Natural killer cell (primary cell): ENCODE results near the gene CD86. TPM values are rescaled to one million over a fixed set of nuclear protein-coding genes. Genes with fewer than 3 reads are reported as not detected.

Source experiments
- ATAC-seq, 3 donors: fragments of 150-1000 bp in 2 of 3; fragments of 200-7000 bp in 1 of 3; cut with Tn5 transposase; 1 replicate in 1 of 3; 2 replicates in 2 of 3; pipeline ENCODE4 v1.10.0; 2021; ENCODE audit warnings: mild to moderate bottlenecking in 2 of 3, moderate library complexity in 2 of 3
- DNase-seq, 2 donors: peaks; one replicate each; pipeline versions ENCODE4 v3.0.0 to v3.0.0-alpha.2; 2013 to 2021; ENCODE audit warnings: mixed read lengths in 1 of 2
- H3K27ac ChIP-seq: one replicate; pipeline ENCODE4 v1.5.1; 2013; ENCODE audit warnings: mild to moderate bottlenecking, low read length
- H3K27me3 ChIP-seq: one replicate; pipeline ENCODE4 v1.6.1; 2013; ENCODE audit warnings: low read length; ENCODE audit not compliant: control insufficient read depth, insufficient read depth
- H3K36me3 ChIP-seq: one replicate; pipeline ENCODE4 v1.6.1; 2013; ENCODE audit warnings: low read length; ENCODE audit not compliant: control insufficient read depth, insufficient read depth
- H3K4me1 ChIP-seq: one replicate; pipeline ENCODE4 v1.6.1; 2013; ENCODE audit warnings: low read length; ENCODE audit not compliant: control insufficient read depth, insufficient read depth
- H3K4me3 ChIP-seq: one replicate; pipeline ENCODE4 v1.5.1; 2013; ENCODE audit warnings: low read length
- H3K9me3 ChIP-seq: one replicate; pipeline ENCODE4 v1.6.1; 2013; ENCODE audit warnings: low read length; ENCODE audit not compliant: control insufficient read depth, insufficient read depth
- H3K27ac Mint-ChIP-seq, 2 donors: one replicate each; pipeline ENCODE4 v1.8.0; 2022; ENCODE audit warnings: mild to moderate bottlenecking in 2 of 2, mixed read lengths in 2 of 2, moderate library complexity in 1 of 2
- H3K27me3 Mint-ChIP-seq, 2 donors: one replicate each; pipeline ENCODE4 v1.8.0; 2022; ENCODE audit warnings: low read depth in 2 of 2, mixed read lengths in 2 of 2
- H3K36me3 Mint-ChIP-seq: one replicate; pipeline ENCODE4 v1.8.0; 2022; ENCODE audit warnings: mixed read lengths
- H3K4me1 Mint-ChIP-seq, 2 donors: one replicate each; pipeline ENCODE4 v1.8.0; 2022; ENCODE audit warnings: mixed read lengths in 2 of 2
- H3K4me3 Mint-ChIP-seq: one replicate; pipeline ENCODE4 v1.8.0; 2022; ENCODE audit warnings: mild to moderate bottlenecking, moderate library complexity, mixed read lengths
- H3K9me3 Mint-ChIP-seq, 2 donors: one replicate each; pipeline ENCODE4 v1.8.0; 2022; ENCODE audit warnings: mixed read lengths in 2 of 2
- WGBS: methylation state at CpG from one replicate; pipeline ENCODE4 v1.1.7; 2013; ENCODE audit warnings: missing lambda C conversion rate; ENCODE audit not compliant: insufficient coverage; 5-methylcytosine and 5-hydroxymethylcytosine counted together
- intact Hi-C: fragments of 100-400 bp; cut with micrococcal nuclease; formaldehyde crosslinking; loops from one replicate; pipeline ENCODE4 v1.14.2; 2022
- total RNA-seq, 4 donors: library from RNA; stranded (reverse); fragments of 120-200 nt in 1 of 4; gene quantifications; one replicate each; pipeline versions ENCODE4 v1.2.3 to v1.2.4, GENCODE V29; 2013 to 2022
- TF ChIP-seq, protein P1 (sequence below): fragments of 200-600 bp; IDR thresholded peaks from one replicate; pipeline ENCODE4 v1.8.0; 2022; ENCODE audit warnings: antibody characterized with exemption

The CD86 gene
- total RNA-seq, 3 donors from 2014 or later (not counting 1 experiment from before 2014, with no cell fraction given): 2.1 to 6.9 (median 4.7) TPM

DNA sequence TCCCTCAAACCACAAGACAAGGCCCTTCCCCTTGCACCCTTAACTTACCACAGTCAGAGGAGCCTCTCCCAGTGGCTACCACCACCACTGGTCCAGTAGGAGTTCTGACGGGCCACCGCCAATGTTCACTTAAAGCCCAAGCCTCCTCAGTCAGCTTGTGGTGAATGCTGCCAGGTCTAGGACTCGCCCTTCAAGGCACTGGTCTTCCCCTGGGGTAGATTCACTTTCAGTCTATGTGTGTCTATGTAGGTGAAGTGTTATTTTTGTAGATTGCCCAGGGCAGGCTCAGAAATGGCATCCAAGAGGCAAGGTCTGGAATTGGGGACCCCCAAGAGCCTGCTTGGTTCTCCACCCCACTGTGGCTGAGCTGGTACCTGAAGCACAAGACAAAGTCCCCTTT lies 112.9 kb downstream of the CD86 start:
- 85% methylated on average over 3 of the region's 3 CpGs for WGBS

GRCh38 chr3:122169911-122170310 lies 114.7 kb downstream of the CD86 start:
- Mint-ChIP-seq H3K27me3 (peaks cover 0 to 3% of the 10 kb centered on the region in 2 donors), H3K4me3 (no peak overlapping the region), H3K36me3 (no peaks in the 10 kb centered on the region), H3K27ac (no peak overlapping the region), H3K4me1 (no peaks in the 10 kb centered on the region), H3K9me3 (peaks cover 0 to 2% of the 10 kb centered on the region in 2 donors)
- 92% methylated on average over 2 of the region's 3 CpGs for WGBS
- intact Hi-C loops: no loop called here
- Histone ChIP-seq H3K9me3 (no peaks in the 10 kb centered on the region), H3K4me3 (no peak overlapping the region), H3K27ac (no peak overlapping the region), H3K4me1 (no peaks in the 10 kb centered on the region), H3K27me3 (no peaks in the 10 kb centered on the region), H3K36me3 (no peaks in the 10 kb centered on the region)
- TF ChIP-seq, protein P1, sequence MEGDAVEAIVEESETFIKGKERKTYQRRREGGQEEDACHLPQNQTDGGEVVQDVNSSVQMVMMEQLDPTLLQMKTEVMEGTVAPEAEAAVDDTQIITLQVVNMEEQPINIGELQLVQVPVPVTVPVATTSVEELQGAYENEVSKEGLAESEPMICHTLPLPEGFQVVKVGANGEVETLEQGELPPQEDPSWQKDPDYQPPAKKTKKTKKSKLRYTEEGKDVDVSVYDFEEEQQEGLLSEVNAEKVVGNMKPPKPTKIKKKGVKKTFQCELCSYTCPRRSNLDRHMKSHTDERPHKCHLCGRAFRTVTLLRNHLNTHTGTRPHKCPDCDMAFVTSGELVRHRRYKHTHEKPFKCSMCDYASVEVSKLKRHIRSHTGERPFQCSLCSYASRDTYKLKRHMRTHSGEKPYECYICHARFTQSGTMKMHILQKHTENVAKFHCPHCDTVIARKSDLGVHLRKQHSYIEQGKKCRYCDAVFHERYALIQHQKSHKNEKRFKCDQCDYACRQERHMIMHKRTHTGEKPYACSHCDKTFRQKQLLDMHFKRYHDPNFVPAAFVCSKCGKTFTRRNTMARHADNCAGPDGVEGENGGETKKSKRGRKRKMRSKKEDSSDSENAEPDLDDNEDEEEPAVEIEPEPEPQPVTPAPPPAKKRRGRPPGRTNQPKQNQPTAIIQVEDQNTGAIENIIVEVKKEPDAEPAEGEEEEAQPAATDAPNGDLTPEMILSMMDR: no peak
- ATAC-seq (no peak), DNase-seq (no peak)

More for the DNA sequence above, 112.9 kb downstream of the CD86 start:
- H3K9me3 ChIP-seq: no peaks in the 10 kb centered on the region
- H3K27ac ChIP-seq: no peak overlapping the region
- Mint-ChIP-seq H3K27me3 (peaks cover 0 to 3% of the 10 kb centered on the region in 2 donors), H3K36me3 (no peaks in the 10 kb centered on the region), H3K9me3 (peaks cover 0 to 2% of the 10 kb centered on the region in 2 donors), H3K27ac (no peak overlapping the region), H3K4me3 (no peak overlapping the region), H3K4me1 (no peaks in the 10 kb centered on the region)
- ATAC-seq (no peak), DNase-seq (no peak)
- intact Hi-C loops: no loop called here
- H3K4me3 ChIP-seq: no peak overlapping the region
- H3K36me3 ChIP-seq: no peaks in the 10 kb centered on the region
- H3K27me3 ChIP-seq: no peaks in the 10 kb centered on the region
- H3K4me1 ChIP-seq: no peaks in the 10 kb centered on the region
- TF ChIP-seq, protein P1: no peak

Other genes starting within 250 kb of the CD86 start
- gene IQCB1, start 220.3 kb upstream of the CD86 start, total RNA-seq: 10 to 100 TPM; 42.6 to 44.3 (median 42.6) TPM
- gene EAF2, start 220.2 kb upstream of the CD86 start, total RNA-seq: 1 to 10 TPM; 5.1 to 7.4 (median 5.4) TPM
- gene SLC15A2, start 161.0 kb upstream of the CD86 start, total RNA-seq: 1 to 10 TPM in 2 of 3 donors, under 1 TPM in 1; 0.78 to 4.4 (median 2.2) TPM
- gene ILDR1, start 33.1 kb upstream of the CD86 start, total RNA-seq: under 1 TPM in 1 of 3 donors, not detected in 2; 0.28 TPM
- under 1 TPM in 1 of 3 donors, not detected in 2; 0.10 TPM for gene CASR, start 128.3 kb downstream of the CD86 start, total RNA-seq